Stimulated activated CD4-positive, alpha-beta T cell treated with anti-CD3 and anti-CD28 coated beads, Interleukin-1b, Interleukin-23, amount 100 ng/mL, for 24 hours (primary cell): ENCODE results near the gene C11orf68.
A peak's percentile ranks its signal among the peaks of the same experiment; 100 is the strongest.

ENCODE experiments used
- DNase-seq, 4 experiments: peaks; one replicate each; pipeline ENCODE4 v3.0.0-alpha.2; 2020; ENCODE audit warnings: low read depth in 4 of 4, low spot score in 1 of 4

Gene C11orf68

GRCh38 chr11:65944767-65945166, 25.9 kb upstream of the C11orf68 start:
- DNase-seq: no peak

GRCh38 chr11:65944191-65944590, 25.3 kb upstream of the C11orf68 start:
- no peak for DNase-seq

- no peak for DNase-seq
These were observed 23.7 kb upstream of the C11orf68 start for GRCh38 chr11:65942531-65942930.

GRCh38 chr11:65941720-65942310, 23.0 kb upstream of the C11orf68 start:
- no peak for DNase-seq

GRCh38 chr11:65937766-65938165, 18.9 kb upstream of the C11orf68 start:
- DNase-seq: no peak

GRCh38 chr11:65934014-65934413, 15.2 kb upstream of the C11orf68 start:
- no peak for DNase-seq

GRCh38 chr11:65932558-65932919, 13.7 kb upstream of the C11orf68 start:
- DNase-seq: no peak

- no peak for DNase-seq
These were observed 13.1 kb upstream of the C11orf68 start for GRCh38 chr11:65931773-65932557.

- no peak for DNase-seq
These were observed 9.8 kb upstream of the C11orf68 start for GRCh38 chr11:65928667-65929066.

- DNase-seq: peak; percentile 29 to 64 (median 42)
These were observed 9.1 kb upstream of the C11orf68 start for GRCh38 chr11:65927904-65928397.

GRCh38 chr11:65925397-65925796, 6.5 kb upstream of the C11orf68 start:
- DNase-seq: no peak

- DNase-seq: no peak
These were observed 3.7 kb upstream of the C11orf68 start for GRCh38 chr11:65922565-65922964.

- no peak for DNase-seq
These were observed 3.0 kb upstream of the C11orf68 start for GRCh38 chr11:65921876-65922275.

- DNase-seq: no peak
These were observed 2.2 kb upstream of the C11orf68 start for GRCh38 chr11:65921033-65921555.

- no peak for DNase-seq
These were observed 1.5 kb upstream of the C11orf68 start for GRCh38 chr11:65920372-65920802.

- DNase-seq: peak in 1 of 4 experiments; percentile 31
These were observed 910 bp upstream of the C11orf68 start for GRCh38 chr11:65919573-65920371.

GRCh38 chr11:65919141-65919572, 295 bp upstream of the C11orf68 start, which contains the start of gene DRAP1:
Gene DRAP1 (plus strand): TSS chr11:65919426. CDS start chr11:65919502, 76 bp downstream.
- DNase-seq: peak; percentile 97 to 99 (median 98)

GRCh38 chr11:65917434-65918210, 1.2 kb downstream of the C11orf68 start:
- no peak for DNase-seq

- DNase-seq: no peak
These were observed 1.8 kb downstream of the C11orf68 start for GRCh38 chr11:65917077-65917433.

GRCh38 chr11:65916391-65916790, 2.5 kb downstream of the C11orf68 start:
- no peak for DNase-seq

GRCh38 chr11:65915821-65916251, 3.0 kb downstream of the C11orf68 start:
- DNase-seq: no peak
